H1 (cell line): ENCODE measurements around the gene CRBN.

Source experiments
- CTBP2 ChIP-seq: IDR thresholded peaks from 2 replicates; pipeline ENCODE4 v1.7.0; 2011; ENCODE audit warnings: borderline replicate concordance, mild to moderate bottlenecking, moderate library complexity, mixed read lengths, low read length; ENCODE audit not compliant: insufficient read depth, insufficient read length
- CTCF ChIP-seq, 3 experiments: IDR thresholded peaks; 1 replicate in 2 of 3; 2 replicates in 1 of 3; pipeline versions ENCODE4 v1.5.1 to v1.6.1; 2011; ENCODE audit warnings: low read length in 3 of 3, mild to moderate bottlenecking in 3 of 3, inconsistent platforms in 2 of 3, low read depth in 1 of 3, moderate library complexity in 1 of 3; ENCODE audit not compliant: insufficient read depth in 1 of 3; ENCODE audit errors: control extremely low read depth in 1 of 3
- EP300 ChIP-seq, 2 experiments: IDR thresholded peaks; 1 replicate in 1 of 2; 2 replicates in 1 of 2; pipeline ENCODE4 v1.6.1; 2011 to 2012; ENCODE audit warnings: low read depth in 2 of 2, low read length in 2 of 2, mild to moderate bottlenecking in 2 of 2, borderline replicate concordance in 1 of 2, inconsistent platforms in 1 of 2, moderate library complexity in 1 of 2
- JUND ChIP-seq: IDR thresholded peaks from 2 replicates; pipeline ENCODE4 v1.6.1; 2011; ENCODE audit warnings: mild to moderate bottlenecking, improper control_type of control experiment, low read length
- POLR2AphosphoS5 ChIP-seq: IDR thresholded peaks from 2 replicates; pipeline ENCODE4 v1.6.1; 2011; ENCODE audit warnings: low read depth, low read length
- RAD21 ChIP-seq, 2 experiments: IDR thresholded peaks in 1 of 2; conservative IDR thresholded peaks in 1 of 2; 2 replicates each; pipeline ENCODE4 v1.6.1; 2011; ENCODE audit warnings: low read depth in 2 of 2, low read length in 2 of 2, improper control_type of control experiment in 1 of 2, inconsistent platforms in 1 of 2, mild to moderate bottlenecking in 1 of 2, moderate library complexity in 1 of 2
- SIRT6 ChIP-seq: IDR thresholded peaks from one replicate; pipeline ENCODE4 v1.7.1; 2012; ENCODE audit warnings: low read length, inconsistent platforms
- SIX5 ChIP-seq: IDR thresholded peaks from 2 replicates; pipeline ENCODE4 v1.6.1; 2011; ENCODE audit warnings: mild to moderate bottlenecking, low read depth, low read length
- SP1 ChIP-seq: IDR thresholded peaks from 2 replicates; pipeline ENCODE4 v1.6.1; 2011; ENCODE audit warnings: low read depth, low read length
- USF2 ChIP-seq: IDR thresholded peaks from 2 replicates; pipeline ENCODE4 v1.6.1; 2011; ENCODE audit warnings: low read length, improper control_type of control experiment
- YY1 ChIP-seq: IDR thresholded peaks from 2 replicates; pipeline ENCODE4 v1.6.1; 2011; ENCODE audit warnings: low read depth, mild to moderate bottlenecking, low read length

- TF ChIP-seq SIX5 (no peak), POLR2AphosphoS5 (no peak), EP300 (IDR thresholded peaks at IDR 0.05; ENCODE audit: borderline replicate concordance in 1 of 2, low read depth in 2 of 2, low read length in 2 of 2) (no peak), CTCF (IDR thresholded peaks at IDR 0.05; ENCODE audit: control extremely low read depth in 1 of 3, insufficient read depth in 1 of 3, low read depth in 1 of 3, low read length in 3 of 3) (no peak), SP1 (no peak), JUND (no peak), CTBP2 (no peak), SIRT6 (no peak), USF2 (no peak), RAD21 (IDR thresholded peaks at IDR 0.05 in 1 of 2, conservative IDR thresholded peaks at IDR 0.05 in 1 of 2; ENCODE audit: low read depth in 2 of 2, low read length in 2 of 2) (no peak), YY1 (no peak)
These were observed 77.6 kb downstream of the CRBN start for GRCh38 chr3:3101660-3102458.
